HEK293T (cell line): ENCODE data around the gene KLF15.

Experiments
- ARNT ChIP-seq: fragments of 450-650 bp; IDR thresholded peaks from 2 replicates; pipeline ENCODE4 v1.6.1; 2017; ENCODE audit warnings: mild to moderate bottlenecking
- ELF4 ChIP-seq: fragments of 450-650 bp; IDR thresholded peaks from 2 replicates; pipeline ENCODE4 v1.6.1; 2017; ENCODE audit warnings: antibody characterized with exemption
- FOXK2 ChIP-seq: fragments of 450-650 bp; IDR thresholded peaks from 2 replicates; pipeline ENCODE4 v1.6.1; 2016; ENCODE audit warnings: mild to moderate bottlenecking
- FOXM1 ChIP-seq: fragments of 450-650 bp; IDR thresholded peaks from 2 replicates; pipeline ENCODE4 v1.6.1; 2017; ENCODE audit warnings: mild to moderate bottlenecking, borderline replicate concordance

- no peak for TF ChIP-seq ELF4
- no peak for TF ChIP-seq FOXM1
- no peak for TF ChIP-seq ARNT
- TF ChIP-seq FOXK2: no peak
These were observed 35.0 kb upstream of the KLF15 start for GRCh38 chr3:126392246-126392645.
